GM18870 (cell line): ENCODE data around the gene PGLYRP3.

ENCODE experiments used
- ATAC-seq: cut with Tn5 transposase; IDR thresholded peaks from one replicate; pipeline ENCODE4 v1.9.1; 2021; ENCODE audit warnings: moderate library complexity; ENCODE audit not compliant: unreplicated experiment

PGLYRP3 gene

DNA sequence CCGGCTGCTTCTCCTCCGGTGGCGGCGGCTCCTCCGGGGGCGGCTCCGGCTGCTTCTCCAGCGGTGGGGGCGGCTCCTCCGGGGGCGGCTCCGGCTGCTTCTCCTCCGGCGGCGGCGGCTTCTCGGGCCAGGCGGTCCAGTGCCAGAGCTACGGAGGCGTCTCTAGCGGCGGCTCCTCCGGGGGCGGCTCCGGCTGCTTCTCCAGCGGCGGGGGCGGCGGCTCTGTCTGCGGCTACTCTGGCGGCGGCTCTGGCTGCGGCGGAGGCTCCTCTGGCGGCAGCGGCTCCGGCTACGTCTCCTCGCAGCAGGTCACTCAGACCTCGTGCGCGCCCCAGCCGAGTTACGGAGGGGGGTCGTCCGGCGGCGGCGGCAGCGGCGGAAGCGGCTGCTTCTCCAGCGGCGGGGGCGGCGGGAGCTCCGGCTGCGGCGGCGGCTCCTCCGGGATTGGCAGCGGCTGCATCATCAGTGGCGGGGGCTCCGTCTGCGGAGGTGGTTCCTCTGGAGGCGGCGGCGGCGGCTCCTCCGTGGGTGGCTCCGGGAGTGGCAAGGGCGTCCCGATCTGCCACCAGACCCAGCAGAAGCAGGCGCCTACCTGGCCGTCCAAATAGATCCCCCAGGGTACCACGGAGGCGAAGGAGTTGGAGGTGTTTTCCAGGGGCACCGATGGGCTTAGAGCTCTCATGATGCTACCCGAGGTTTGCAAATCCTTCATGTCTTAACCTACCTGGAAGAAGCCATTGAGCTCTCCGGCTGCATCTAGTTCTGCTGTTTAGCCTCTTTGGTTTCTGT is 51.3 kb downstream of the PGLYRP3 start:
- no peak for ATAC-seq

DNA sequence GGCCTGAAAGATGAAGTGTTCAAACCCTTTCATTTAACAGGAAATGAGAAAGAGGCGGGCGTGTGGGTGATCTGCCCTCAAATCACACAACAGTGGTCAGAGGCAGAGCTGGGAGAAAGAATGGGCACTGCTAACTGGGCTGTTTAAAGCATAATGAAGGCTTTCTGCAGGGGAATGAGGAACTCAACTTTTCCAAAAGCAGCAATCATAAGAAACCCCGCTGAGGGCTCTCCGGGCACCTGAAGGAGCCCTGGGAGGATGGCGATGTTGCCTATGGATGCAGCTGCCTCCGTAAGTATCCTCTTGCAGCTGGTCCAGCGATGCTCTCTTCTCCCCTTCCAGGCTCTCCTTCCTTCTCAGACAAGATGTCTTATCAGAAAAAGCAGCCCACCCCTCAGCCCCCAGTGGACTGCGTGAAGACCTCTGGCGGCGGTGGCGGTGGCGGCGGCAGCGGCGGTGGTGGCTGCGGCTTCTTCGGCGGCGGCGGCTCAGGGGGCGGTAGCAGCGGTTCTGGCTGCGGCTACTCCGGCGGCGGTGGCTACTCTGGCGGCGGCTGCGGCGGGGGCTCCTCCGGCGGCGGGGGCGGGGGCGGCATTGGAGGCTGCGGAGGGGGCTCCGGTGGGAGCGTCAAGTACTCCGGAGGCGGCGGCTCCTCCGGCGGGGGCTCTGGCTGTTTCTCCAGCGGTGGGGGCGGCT is 52.0 kb downstream of the PGLYRP3 start:
- ATAC-seq: no peak

DNA sequence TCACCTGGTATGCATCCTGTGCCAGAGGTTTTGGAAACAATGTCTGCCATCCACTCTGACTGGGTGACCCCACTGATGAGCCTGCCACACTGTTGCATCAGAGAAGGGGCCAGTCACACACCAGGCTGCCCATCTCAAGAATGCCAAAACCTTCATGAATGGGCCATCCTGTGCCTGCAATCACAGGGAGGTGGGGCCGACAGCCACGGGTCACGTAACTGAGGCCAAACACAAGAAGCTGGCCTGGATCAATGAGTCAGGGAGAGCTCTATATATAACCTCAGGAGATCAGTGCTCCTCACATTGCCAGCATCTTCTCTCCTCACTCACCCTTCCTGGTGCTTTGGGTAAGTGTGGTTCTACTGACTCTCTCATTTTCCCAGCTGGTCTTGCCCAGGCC is 53.4 kb downstream of the PGLYRP3 start, which contains the start of gene LORICRIN:
Gene LORICRIN, plus strand, starts transcription at position 301 of the 400 bp plus-strand sequence. CDS start 1,263 bp downstream, outside the sequence.
- ATAC-seq: no peak

DNA sequence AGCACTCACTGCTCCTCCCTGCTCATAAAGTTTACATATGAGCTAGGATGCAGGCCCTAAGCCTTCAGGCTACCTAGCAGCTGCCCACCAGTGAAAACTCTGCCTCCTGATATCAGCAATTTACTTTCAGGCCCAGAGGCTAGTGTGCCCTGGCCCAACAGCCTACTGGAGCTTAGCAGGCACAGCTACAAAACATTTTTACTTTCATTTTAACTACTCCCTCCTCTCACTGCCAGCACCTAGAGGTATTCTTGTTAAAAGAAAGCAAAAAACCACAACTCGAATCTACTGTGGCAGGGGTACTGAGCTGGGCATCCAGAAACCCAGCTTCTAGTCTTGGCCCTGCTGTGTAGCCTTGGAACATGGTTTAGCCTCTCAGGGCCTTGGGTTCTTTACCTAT is 59.1 kb downstream of the PGLYRP3 start:
- no peak for ATAC-seq

DNA sequence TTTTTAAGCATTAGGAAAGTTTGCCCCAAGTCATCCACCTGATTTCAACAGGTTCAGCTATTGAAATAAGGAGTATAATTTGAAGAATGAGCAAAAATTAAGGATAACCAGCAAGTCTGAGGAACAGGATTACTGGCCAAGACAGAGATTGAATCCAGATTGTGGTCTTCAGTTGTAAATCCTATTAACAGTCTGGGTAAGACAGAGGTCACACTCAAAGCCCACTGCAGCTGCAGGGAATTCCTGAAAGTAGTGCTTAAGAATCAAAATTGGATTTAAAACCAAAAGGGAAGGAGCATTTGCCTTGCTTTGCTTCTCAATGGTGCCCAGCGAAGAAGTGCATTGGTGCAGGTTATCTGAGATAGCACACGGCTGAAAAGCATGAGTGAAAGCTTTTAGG is 59.7 kb downstream of the PGLYRP3 start:
- ATAC-seq: no peak

DNA sequence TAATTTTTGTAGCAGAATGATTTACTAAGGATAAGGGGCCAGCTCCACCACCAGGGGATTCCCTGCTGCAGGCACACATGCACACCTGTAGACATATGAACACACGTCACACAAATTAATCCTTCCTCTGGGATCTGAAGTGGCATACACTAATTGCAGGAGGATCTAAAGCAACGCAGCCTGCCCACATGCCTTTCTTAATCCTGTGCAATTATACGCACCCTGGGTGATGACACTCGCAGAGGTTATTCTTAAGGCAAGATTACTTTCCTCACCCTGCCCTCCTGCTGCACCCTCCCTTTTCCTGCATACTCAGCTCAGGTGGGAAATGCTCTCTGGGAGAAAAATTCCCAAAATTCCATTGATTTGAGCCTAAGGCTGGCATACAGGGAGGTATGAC is 60.8 kb downstream of the PGLYRP3 start:
- ATAC-seq: no peak

DNA sequence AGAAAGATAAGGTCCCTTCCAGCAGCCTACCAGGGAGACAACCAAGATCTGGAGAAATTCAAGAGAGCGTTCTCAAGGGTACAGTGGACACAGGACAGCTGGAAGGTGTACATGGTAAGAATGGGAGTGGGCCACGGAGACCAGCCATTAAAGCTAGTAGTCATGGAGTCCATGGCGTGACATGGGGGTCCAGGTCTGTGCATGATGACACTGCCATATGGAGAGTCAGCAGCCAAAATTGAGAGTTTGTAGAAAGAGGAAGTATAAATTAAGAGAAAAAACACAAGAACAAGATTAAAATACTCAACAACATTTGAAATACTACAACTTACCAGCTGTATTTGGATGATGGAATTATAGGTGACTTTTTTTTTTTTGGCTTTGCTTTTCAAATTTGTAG is 61.2 kb downstream of the PGLYRP3 start:
- no peak for ATAC-seq

DNA sequence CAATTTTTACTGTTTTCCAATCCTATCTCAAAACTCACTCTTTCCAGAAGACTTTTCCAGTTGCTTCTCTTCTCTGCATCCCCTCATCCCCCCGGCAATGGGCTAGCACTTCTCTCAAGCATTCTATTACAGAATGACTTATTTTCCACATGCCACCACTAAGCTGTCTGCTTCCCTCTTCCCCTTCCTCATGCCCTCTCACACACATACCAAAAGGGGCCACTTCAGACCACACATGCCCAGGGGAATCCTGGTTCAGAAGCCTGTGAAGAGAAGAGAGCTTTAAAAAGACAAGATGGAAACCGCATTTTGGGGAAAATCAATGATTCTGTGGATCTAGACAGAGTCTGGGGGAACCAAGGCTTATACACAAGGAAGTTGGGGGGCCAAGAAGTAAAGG is 61.7 kb downstream of the PGLYRP3 start:
- no peak for ATAC-seq

DNA sequence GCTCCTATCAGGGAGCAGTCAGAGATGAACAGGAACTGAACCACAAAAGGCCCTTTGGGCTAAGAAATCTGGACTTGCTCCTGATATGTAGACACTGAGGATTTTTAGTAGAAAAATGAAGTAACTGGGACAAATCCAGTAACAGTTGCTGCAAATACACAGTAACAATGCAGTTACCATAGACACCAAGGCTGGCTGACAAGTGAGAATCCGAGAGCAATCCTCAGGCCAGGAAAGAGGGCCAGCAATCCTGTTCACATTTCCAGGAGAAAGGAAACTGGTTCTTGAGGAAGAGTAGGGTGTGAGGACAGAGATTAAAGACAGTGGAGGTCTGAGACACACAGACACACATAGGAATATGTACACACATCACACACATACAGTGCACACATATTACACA is 62.6 kb downstream of the PGLYRP3 start:
- ATAC-seq: no peak

DNA sequence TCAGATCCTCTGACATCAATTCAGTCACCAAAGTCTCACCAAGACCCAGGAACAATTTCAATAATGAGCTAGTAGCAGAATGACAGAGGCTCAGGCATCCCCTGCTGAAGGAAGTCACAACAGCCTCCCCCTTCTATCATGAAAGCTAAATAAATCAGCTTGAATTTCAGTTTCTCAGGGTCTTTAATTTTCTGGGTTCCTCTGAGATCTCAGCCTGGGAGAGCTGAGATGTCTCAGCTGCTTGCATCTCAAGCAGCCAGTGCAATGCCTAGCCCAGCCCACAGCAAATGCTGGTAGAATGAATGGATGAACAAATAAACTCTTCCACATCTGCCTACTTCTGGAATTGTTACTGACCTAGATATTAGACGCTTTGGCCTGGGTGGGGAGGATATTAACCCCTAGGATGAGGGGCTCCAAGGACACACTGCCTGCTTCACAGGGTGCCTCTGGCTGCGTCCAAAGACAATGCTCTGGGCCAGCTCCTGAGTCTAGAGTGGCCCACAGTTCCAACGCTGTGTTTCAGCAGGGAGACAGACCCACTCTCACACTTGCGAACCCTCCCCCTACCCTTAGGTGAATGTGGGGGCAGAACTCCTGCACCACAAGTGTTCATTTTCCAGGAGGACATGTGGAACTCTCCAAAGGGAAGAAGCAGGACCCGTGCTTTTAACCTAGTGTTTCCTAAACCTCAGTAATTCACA is 64.4 kb downstream of the PGLYRP3 start:
- no peak for ATAC-seq
